ENCODE results near the gene NECTIN3. TPM values are rescaled to one million over a fixed set of nuclear protein-coding genes. Genes with fewer than 3 reads are reported as not detected.

The NECTIN3 gene
- total RNA-seq, 4 donors from 2014 or later: 4.4 to 7.1 (median 5.8) TPM

DNA sequence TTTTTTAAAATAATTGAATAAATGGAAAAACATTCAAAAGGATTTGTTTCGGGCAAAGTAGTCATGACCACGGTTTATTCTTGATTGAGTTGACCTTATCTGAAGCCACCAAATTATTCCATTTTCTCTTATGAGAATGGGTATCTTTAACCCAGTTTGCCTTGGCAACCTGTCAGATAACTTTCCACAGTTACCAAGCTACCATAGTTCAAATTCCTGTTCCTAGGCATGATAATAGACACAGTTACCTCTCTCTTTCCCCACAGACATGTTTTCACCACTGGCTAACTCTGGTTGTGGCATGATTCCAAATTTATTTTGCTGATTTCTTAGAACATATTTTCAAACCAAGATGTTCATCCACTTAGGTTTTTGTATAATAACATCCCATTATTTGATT, 84.9 kb downstream of the NECTIN3 start:
- DNase-seq (ENCODE audit: low spot score in 2 of 2): no peak
- TF ChIP-seq POLR2A (IDR thresholded peaks at IDR 0.05): no peak
- TF ChIP-seq CTCF (IDR thresholded peaks at IDR 0.05): no peak
- WGBS, 2 donors: 94 to 95% methylated on average over 2 of the region's 2 CpGs
- H3K4me3 ChIP-seq (ENCODE audit: low read depth, poor library complexity, severe bottlenecking): no peak overlapping the region
- intact Hi-C loops (cut with DNase I; ENCODE audit: low total_unique reads): no loop called here

- DNase-seq (ENCODE audit: low spot score in 2 of 2): no peak
- intact Hi-C loops (cut with DNase I; ENCODE audit: low total_unique reads): no loop called here
- no peak overlapping the region for H3K4me3 ChIP-seq (ENCODE audit: low read depth, poor library complexity, severe bottlenecking)
- TF ChIP-seq CTCF (IDR thresholded peaks at IDR 0.05): no peak
- 81 to 83% methylated on average over 3 of the region's 3 CpGs for WGBS, 2 donors
Measured at GRCh38 chr3:111159391-111159790, 87.8 kb downstream of the NECTIN3 start.

- TF ChIP-seq CTCF (IDR thresholded peaks at IDR 0.05): no peak
- no peak for TF ChIP-seq POLR2A (IDR thresholded peaks at IDR 0.05)
- H3K4me3 ChIP-seq (ENCODE audit: low read depth, poor library complexity, severe bottlenecking): no peak overlapping the region
- intact Hi-C loops (cut with DNase I; ENCODE audit: low total_unique reads): no loop called here
- DNase-seq (ENCODE audit: low spot score in 2 of 2): no peak
- WGBS, 2 donors: 77% methylated on average over 3 of the region's 3 CpGs
Measured at GRCh38 chr3:111164621-111165020, 93.0 kb downstream of the NECTIN3 start.

DNA sequence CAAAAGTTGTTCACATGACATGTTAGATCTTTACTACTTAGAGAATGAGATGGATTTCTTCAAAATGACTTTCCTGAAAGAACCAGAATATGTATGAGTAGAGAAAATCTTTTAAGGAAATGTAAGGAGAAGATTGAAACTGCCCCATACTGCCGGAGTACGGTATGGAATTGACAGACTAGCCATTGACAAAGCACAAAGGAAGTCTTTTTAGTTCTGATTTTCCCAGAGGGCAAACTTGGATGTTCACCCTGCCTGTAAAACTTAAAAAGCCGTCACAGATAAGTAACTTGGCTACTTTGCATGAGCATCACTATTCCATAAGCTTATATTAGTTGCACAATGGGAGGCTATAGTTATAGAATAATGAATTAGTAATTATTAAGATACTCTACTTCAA, 93.8 kb downstream of the NECTIN3 start:
- DNase-seq (ENCODE audit: low spot score in 2 of 2): no peak
- WGBS, 2 donors: 73 to 79% methylated on average over 3 of the region's 3 CpGs
- no peak for TF ChIP-seq CTCF (IDR thresholded peaks at IDR 0.05)
- TF ChIP-seq POLR2A (IDR thresholded peaks at IDR 0.05): no peak
- H3K4me3 ChIP-seq (ENCODE audit: low read depth, poor library complexity, severe bottlenecking): no peak overlapping the region
- intact Hi-C loops (cut with DNase I; ENCODE audit: low total_unique reads): no loop called here

- TF ChIP-seq CTCF (IDR thresholded peaks at IDR 0.05) (no peak), POLR2A (IDR thresholded peaks at IDR 0.05) (no peak)
- 52 to 71% methylated on average over 2 of the region's 2 CpGs for WGBS, 2 donors
- no peak overlapping the region for H3K4me3 ChIP-seq (ENCODE audit: low read depth, poor library complexity, severe bottlenecking)
- no peak for DNase-seq (ENCODE audit: low spot score in 2 of 2)
- intact Hi-C loops (cut with DNase I; ENCODE audit: low total_unique reads): no loop called here
Measured at GRCh38 chr3:111173328-111173900, 101.8 kb downstream of the NECTIN3 start.

DNA sequence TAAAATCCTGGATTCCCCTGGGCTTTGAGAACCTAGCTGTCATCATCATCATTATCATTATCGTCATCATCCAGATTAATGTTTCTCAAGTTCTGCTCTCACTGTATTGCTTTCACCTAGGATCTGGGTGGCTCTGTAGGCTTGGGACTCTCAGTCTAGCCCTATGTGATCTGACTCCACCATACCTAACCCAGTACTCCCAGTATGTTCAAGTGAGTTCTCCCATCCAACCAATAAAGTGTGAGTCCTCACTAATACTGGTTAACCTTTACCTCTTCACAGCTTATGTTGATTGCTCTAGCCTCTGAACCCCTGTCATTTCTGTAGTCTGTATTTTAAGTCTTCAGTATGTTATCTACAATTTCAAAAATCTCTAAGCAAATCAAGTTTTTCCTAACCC, 102.3 kb downstream of the NECTIN3 start:
- TF ChIP-seq POLR2A (IDR thresholded peaks at IDR 0.05) (no peak), CTCF (IDR thresholded peaks at IDR 0.05) (no peak)
- DNase-seq (ENCODE audit: low spot score in 2 of 2): no peak
- 75 to 80% methylated on average over 1 of the region's 1 CpG for WGBS, 2 donors
- intact Hi-C loops (cut with DNase I; ENCODE audit: low total_unique reads): no loop called here
- H3K4me3 ChIP-seq (ENCODE audit: low read depth, poor library complexity, severe bottlenecking): no peak overlapping the region
